ENCODE results near the gene DLX6. TPM values are rescaled to one million over a fixed set of nuclear protein-coding genes. Genes with fewer than 3 reads are reported as not detected.

The DLX6 gene
- total RNA-seq, 2 donors from 2014 or later, result 4.1 TPM; not detected in 1

DNA sequence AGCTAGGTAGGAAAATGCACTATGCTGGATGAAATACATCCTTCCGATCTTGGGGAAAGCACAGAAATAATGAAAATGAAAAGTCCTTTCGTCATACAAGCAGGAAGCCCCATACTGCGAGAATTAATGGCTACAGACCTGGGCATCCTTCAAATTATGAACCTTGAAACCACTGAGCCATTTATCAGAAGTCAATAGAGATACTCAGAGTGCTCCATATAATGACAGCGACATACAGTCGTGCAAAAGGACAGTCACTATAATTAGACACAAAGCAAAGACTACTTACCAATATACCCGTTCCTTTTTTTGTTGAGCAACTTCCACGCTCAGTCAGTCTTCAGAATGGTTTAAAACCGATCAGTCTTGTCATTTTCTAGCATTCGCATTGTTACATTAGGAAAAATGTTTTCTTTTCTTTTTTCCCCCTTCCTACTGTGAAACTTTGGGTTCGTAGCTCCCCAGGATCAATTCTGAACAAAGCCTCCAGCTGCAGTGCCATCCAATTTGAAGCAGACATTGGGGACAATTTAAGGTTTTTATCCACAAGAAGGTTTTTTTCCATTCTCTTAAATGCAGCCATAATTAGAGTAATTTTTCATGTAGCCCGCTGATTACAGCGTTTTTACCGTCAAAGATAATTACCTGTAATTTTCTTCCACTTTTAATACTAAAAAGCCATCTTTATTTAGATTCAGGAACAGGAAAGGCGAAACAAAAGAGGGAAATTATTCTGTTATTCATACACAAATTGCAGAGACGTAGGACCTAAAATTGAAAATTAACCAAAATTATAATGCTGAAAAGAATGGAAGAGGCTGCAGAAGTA is 6.4 kb downstream of the DLX6 start:
- Histone ChIP-seq H3K27me3 (replicated peaks; ENCODE audit: insufficient read depth) (peaks cover 28% of the 10 kb centered on the region), H3K36me3 (no peaks in the 10 kb centered on the region)
- WGBS, result 59% methylated on average over 15 of the region's 15 CpGs

DNA sequence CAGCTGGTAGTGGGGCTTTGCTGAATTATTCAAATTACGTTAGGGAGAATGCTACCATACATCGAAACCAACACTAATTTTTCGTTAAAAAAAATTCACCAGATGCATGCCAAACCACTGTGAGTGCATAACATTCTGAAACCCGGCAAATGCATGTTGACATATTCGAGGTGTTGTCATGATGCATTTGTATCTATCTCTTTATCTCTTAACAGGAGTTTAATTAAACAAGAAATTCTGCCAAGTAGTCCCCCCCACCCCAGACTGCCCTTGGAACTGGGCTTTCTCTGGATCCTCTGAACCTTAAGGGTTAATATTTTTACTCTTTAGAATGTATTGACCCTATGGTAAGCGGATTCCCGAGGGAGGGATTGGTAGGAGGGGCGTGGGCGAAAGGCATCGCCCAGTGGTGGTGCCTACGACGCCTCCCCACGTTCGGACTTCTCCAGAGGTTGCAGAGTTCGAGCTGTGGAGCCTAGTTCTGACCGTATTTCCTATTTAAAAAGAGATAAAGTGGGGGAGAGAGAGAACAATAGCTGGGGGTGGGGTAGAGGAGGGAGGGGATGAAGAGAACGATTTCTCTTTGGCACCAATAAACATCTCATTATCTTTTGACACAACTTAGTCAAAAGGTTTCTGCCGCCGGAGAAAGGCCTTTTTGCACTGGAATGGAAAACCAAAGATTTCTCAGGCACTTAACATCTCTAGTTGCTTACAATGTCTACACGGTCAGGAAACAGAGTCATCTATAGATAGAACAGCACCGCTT is 7.2 kb downstream of the DLX6 start:
- no peak overlapping the region for H3K27ac ChIP-seq
- DNase-seq (ENCODE audit: low spot score), result no peak
- H3K4me1 ChIP-seq (replicated peaks), result peaks cover 3% of the 10 kb centered on the region
- H3K9me3 ChIP-seq, result no peaks in the 10 kb centered on the region
- TF ChIP-seq POLR2A (IDR thresholded peaks at IDR 0.05), result no peak
- TF ChIP-seq, protein P1, sequence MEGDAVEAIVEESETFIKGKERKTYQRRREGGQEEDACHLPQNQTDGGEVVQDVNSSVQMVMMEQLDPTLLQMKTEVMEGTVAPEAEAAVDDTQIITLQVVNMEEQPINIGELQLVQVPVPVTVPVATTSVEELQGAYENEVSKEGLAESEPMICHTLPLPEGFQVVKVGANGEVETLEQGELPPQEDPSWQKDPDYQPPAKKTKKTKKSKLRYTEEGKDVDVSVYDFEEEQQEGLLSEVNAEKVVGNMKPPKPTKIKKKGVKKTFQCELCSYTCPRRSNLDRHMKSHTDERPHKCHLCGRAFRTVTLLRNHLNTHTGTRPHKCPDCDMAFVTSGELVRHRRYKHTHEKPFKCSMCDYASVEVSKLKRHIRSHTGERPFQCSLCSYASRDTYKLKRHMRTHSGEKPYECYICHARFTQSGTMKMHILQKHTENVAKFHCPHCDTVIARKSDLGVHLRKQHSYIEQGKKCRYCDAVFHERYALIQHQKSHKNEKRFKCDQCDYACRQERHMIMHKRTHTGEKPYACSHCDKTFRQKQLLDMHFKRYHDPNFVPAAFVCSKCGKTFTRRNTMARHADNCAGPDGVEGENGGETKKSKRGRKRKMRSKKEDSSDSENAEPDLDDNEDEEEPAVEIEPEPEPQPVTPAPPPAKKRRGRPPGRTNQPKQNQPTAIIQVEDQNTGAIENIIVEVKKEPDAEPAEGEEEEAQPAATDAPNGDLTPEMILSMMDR (IDR thresholded peaks at IDR 0.05), result no peak
- TF ChIP-seq POLR2AphosphoS5 (IDR thresholded peaks at IDR 0.05), result no peak
- no peak overlapping the region for H3K4me3 ChIP-seq
- no peaks in the 10 kb centered on the region for H3K36me3 ChIP-seq
- H3K27me3 ChIP-seq (replicated peaks; ENCODE audit: insufficient read depth), result peaks cover 24% of the 10 kb centered on the region
- intact Hi-C loops (cut with DNase I), result no loop called here
- WGBS, result 38% methylated on average over 21 of the region's 21 CpGs

More for the DNA sequence above, 6.4 kb downstream of the DLX6 start:
- intact Hi-C loops (cut with DNase I), result no loop called here
- Histone ChIP-seq H3K4me3 (no peak overlapping the region), H3K27ac (no peak overlapping the region), H3K9me3 (no peaks in the 10 kb centered on the region), H3K4me1 (replicated peaks) (peaks cover 3% of the 10 kb centered on the region)
- no peak for TF ChIP-seq POLR2AphosphoS5 (IDR thresholded peaks at IDR 0.05)
- no peak for TF ChIP-seq POLR2A (IDR thresholded peaks at IDR 0.05)
- TF ChIP-seq, protein P1 (IDR thresholded peaks at IDR 0.05), result no peak
- no peak for DNase-seq (ENCODE audit: low spot score)

DNA sequence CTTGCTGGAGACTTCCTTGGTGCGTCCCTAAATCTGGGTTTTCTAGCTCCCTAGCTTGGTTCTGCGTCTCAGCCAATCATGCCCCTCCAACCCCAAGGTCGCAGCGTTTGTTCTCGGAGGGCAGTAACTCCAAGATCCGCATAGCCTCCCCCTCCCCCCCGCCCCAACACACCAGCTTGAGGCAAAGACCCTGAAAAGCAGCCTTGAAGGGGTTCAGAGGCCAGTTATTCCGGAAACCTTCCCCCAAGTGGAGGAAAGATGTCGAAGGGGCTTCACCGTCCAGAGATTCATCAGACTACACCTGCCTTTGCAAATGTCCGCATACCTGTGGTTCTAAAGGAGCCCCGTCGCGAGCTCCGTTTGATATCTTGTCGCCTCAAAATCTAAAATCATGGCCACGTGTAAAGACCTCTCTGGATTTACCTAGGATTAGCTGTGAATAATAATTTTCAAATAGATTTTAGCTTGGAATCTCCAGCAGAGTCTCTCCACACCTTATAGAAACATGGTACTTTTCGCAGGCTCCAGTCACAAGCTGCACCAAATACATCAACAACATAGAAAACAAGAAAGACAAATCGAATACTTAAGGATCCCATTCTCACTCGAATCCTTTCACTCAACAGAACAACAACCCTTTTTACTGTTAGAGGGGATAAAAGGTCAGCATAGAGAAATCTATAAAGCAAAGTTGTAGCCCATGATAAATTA is 7.9 kb downstream of the DLX6 start:
- TF ChIP-seq POLR2AphosphoS5 (IDR thresholded peaks at IDR 0.05) (no peak), POLR2A (IDR thresholded peaks at IDR 0.05) (no peak)
- TF ChIP-seq, protein P1 (IDR thresholded peaks at IDR 0.05), result no peak
- H3K27me3 ChIP-seq (replicated peaks; ENCODE audit: insufficient read depth), result peaks cover 24% of the 10 kb centered on the region
- intact Hi-C loops (cut with DNase I), result no loop called here

DNA sequence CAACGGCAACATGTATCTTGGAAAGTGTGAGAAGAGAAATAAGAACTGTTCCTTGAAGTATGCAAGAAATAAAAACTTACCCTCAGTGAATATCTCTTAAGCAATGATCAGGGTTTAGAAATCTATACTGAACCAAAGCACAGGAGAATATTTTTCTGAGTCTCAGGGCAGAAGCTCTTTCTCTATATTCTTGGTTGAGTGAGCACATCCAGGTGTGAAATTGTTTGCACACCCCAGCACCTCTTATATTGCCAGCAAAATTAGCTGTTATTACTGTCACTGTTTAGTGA is 8.4 kb downstream of the DLX6 start:
- Histone ChIP-seq H3K9me3 (no peaks in the 10 kb centered on the region), H3K36me3 (no peaks in the 10 kb centered on the region), H3K27me3 (replicated peaks; ENCODE audit: insufficient read depth) (peaks cover 24% of the 10 kb centered on the region), H3K27ac (no peak overlapping the region), H3K4me1 (replicated peaks) (peaks cover 3% of the 10 kb centered on the region), H3K4me3 (no peak overlapping the region)
- DNase-seq (ENCODE audit: low spot score), result no peak
- WGBS, result 28% methylated on average over 1 of the region's 1 CpG
- intact Hi-C loops (cut with DNase I), result no loop called here
- no peak for TF ChIP-seq POLR2A (IDR thresholded peaks at IDR 0.05)
- TF ChIP-seq POLR2AphosphoS5 (IDR thresholded peaks at IDR 0.05), result no peak
- TF ChIP-seq, protein P1 (IDR thresholded peaks at IDR 0.05), result no peak

More for the DNA sequence above, 7.9 kb downstream of the DLX6 start:
- H3K27ac ChIP-seq, result no peak overlapping the region
- DNase-seq (ENCODE audit: low spot score), result no peak
- H3K9me3 ChIP-seq, result no peaks in the 10 kb centered on the region
- H3K4me1 ChIP-seq (replicated peaks), result peaks cover 3% of the 10 kb centered on the region
- H3K4me3 ChIP-seq, result no peak overlapping the region
- H3K36me3 ChIP-seq, result no peaks in the 10 kb centered on the region
- WGBS, result 45% methylated on average over 20 of the region's 20 CpGs
